K562 (cell line): ENCODE results near the gene SKAP2. TPM values are rescaled to one million over a fixed set of nuclear protein-coding genes. Genes with fewer than 3 reads are reported as not detected.

ENCODE experiments used
- ATAC-seq: fragments of 200-7000 bp; cut with Tn5 transposase; 3 replicates; pipeline ENCODE4 v1.9.1; 2020; ENCODE audit warnings: moderate library complexity
- BruUV-seq: library from RNA; stranded (reverse); fragments of 400-500 nt; replicated peaks from 2 replicates; lab custom pipeline; 2021; lab: Mats Ljungman, UMichigan
- CTCF ChIA-PET: fragments of 300-600 bp; formaldehyde crosslinking; extraction: SDS; loops from one replicate; lab custom pipeline; 2021; ENCODE audit warnings: low intra/inter-chr PET ratio; lab: Yijun Ruan, JAX
- POLR2A ChIA-PET: fragments of 300-600, 350-650 bp; sonication (Branson Sonifier 250); formaldehyde crosslinking; extraction: SDS; loops from one replicate; lab custom pipeline; 2021; ENCODE audit warnings: antibody characterized with exemption, inconsistent platforms; lab: Yijun Ruan, JAX
- DNase-seq, 4 experiments: peaks; one replicate each; pipeline versions ENCODE4 v3.0.0 to v3.0.0-alpha.2; 2011 to 2018; ENCODE audit warnings: low spot score in 3 of 4, mixed read lengths in 3 of 4; ENCODE audit errors: extremely low read depth in 1 of 4
- FAIRE-seq: peaks from 2 replicates; lab custom pipeline; 2011; peaks lifted over from hg19 to GRCh38; lab: Jason Lieb, UNC
- H2AFZ ChIP-seq: 2 replicates; pipeline ENCODE4 v1.6.0; 2011; ENCODE audit warnings: low read depth, low read length, control low read depth, inconsistent platforms
- H3K27ac ChIP-seq: fragments of 200-600 bp; 3 replicates; pipeline ENCODE4 v1.8.0; 2011; ENCODE audit warnings: low read depth, mild to moderate bottlenecking, control low read depth, inconsistent platforms, low read length, moderate library complexity, mixed read lengths; ENCODE audit errors: extremely low read depth
- H3K27me3 ChIP-seq, 2 experiments: fragments of 300-600 bp in 1 of 2; 2 replicates in 1 of 2; 3 replicates in 1 of 2; pipeline versions ENCODE4 v1.6.0 to v1.8.0; 2011; ENCODE audit warnings: inconsistent platforms in 2 of 2, low read length in 2 of 2, mild to moderate bottlenecking in 1 of 2, mixed read lengths in 1 of 2, moderate library complexity in 1 of 2; ENCODE audit not compliant: control insufficient read depth in 2 of 2, insufficient read depth in 2 of 2
- H3K36me3 ChIP-seq: fragments of 300-600 bp; 3 replicates; pipeline ENCODE4 v1.8.0; 2011; ENCODE audit warnings: mild to moderate bottlenecking, low read length, inconsistent platforms; ENCODE audit not compliant: control insufficient read depth, insufficient read depth
- H3K4me1 ChIP-seq, 2 experiments: fragments of 200-600 bp in 1 of 2; replicated peaks in 1 of 2; 2 replicates in 1 of 2; 3 replicates in 1 of 2; pipeline versions ENCODE4 v1.5.1 to v1.8.0; 2011; ENCODE audit warnings: inconsistent platforms in 2 of 2, low read length in 2 of 2, mild to moderate bottlenecking in 1 of 2, mixed read lengths in 1 of 2, moderate library complexity in 1 of 2; ENCODE audit not compliant: control insufficient read depth in 2 of 2, insufficient read depth in 2 of 2
- H3K4me2 ChIP-seq: 2 replicates; pipeline ENCODE4 v1.6.1; 2011; ENCODE audit warnings: low read length, control low read depth, inconsistent platforms, mixed read lengths; ENCODE audit not compliant: insufficient read depth
- H3K4me3 ChIP-seq: fragments of 200-600 bp; sonication (generic), shearing (Covaris generic); 2 replicates; pipeline ENCODE4 v1.5.1; 2016; ENCODE audit warnings: control low read depth, inconsistent platforms
- H3K79me2 ChIP-seq: fragments of 200-600 bp; 3 replicates; pipeline ENCODE4 v1.8.0; 2011; ENCODE audit warnings: low read length, inconsistent platforms; ENCODE audit not compliant: control insufficient read depth, insufficient read depth
- H3K9ac ChIP-seq, 2 experiments: 2 replicates each; pipeline versions ENCODE4 v1.6.0 to v1.6.1; 2011; ENCODE audit warnings: low read depth in 2 of 2, low read length in 2 of 2, control low read depth in 1 of 2, inconsistent platforms in 1 of 2, mild to moderate bottlenecking in 1 of 2, mixed read lengths in 1 of 2; ENCODE audit not compliant: insufficient read depth in 1 of 2
- H3K9me1 ChIP-seq: one replicate; pipeline ENCODE4 v1.6.0; 2011; ENCODE audit warnings: inconsistent platforms, mild to moderate bottlenecking, low read length, moderate library complexity; ENCODE audit not compliant: control insufficient read depth, insufficient read depth
- H3K9me3 ChIP-seq: replicated peaks from 2 replicates; pipeline ENCODE4 v1.5.1; 2011; ENCODE audit warnings: low read depth, low read length, inconsistent platforms; ENCODE audit not compliant: control insufficient read depth, insufficient read depth
- H4K20me1 ChIP-seq: replicated peaks from 2 replicates; pipeline ENCODE4 v1.6.1; 2011; ENCODE audit warnings: low read length, inconsistent platforms, mixed read lengths; ENCODE audit not compliant: control insufficient read depth, insufficient read depth
- DIDO1 ChIP-seq: fragments of 450-650 bp; IDR thresholded peaks from 2 replicates; pipeline ENCODE4 v1.6.1; 2016; ENCODE audit warnings: low read depth, missing biosample characterization, missing genetic modification characterization
- HLTF ChIP-seq: fragments of 450-650 bp; IDR thresholded peaks from 2 replicates; pipeline ENCODE4 v1.6.1; 2016
- HNRNPUL1 ChIP-seq: fragments of 200-400 bp; formaldehyde crosslinking; IDR thresholded peaks from 2 replicates; pipeline ENCODE4 v1.6.1; 2017; ENCODE audit warnings: low read length
- PPARD ChIP-seq: fragments of 250-450 bp; sonication (Bioruptor Pico); IDR thresholded peaks from 2 replicates; pipeline ENCODE4 v1.8.0; 2022; ENCODE audit warnings: inconsistent platforms, mild to moderate bottlenecking, moderate library complexity
- PTRF ChIP-seq: fragments of 450-650 bp; IDR thresholded peaks from 2 replicates; pipeline ENCODE4 v1.6.1; 2016; ENCODE audit warnings: mild to moderate bottlenecking, missing genetic modification characterization, missing compliant biosample characterization
- TCFL5 ChIP-seq: fragments of 250-450 bp; sonication (Bioruptor Pico); conservative IDR thresholded peaks from 2 replicates; pipeline ENCODE4 v1.6.1; 2021; ENCODE audit warnings: mild to moderate bottlenecking, moderate library complexity, matching md5 sums
- ZNF431 ChIP-seq: sonication (generic); formaldehyde crosslinking; IDR thresholded peaks from 2 replicates; pipeline ENCODE4 v1.8.0; 2022; ENCODE audit warnings: mild to moderate bottlenecking, missing genetic modification reagents
- WGBS: fragments of 100-300 bp; shearing (Covaris generic); methylation state at CpG from one replicate; pipeline ENCODE4 v1.1.6; 2016; ENCODE audit warnings: low coverage, mixed read lengths; ENCODE audit not compliant: insufficient coverage; ENCODE audit errors: missing lambda C conversion rate; 5-methylcytosine and 5-hydroxymethylcytosine counted together
- in situ Hi-C: fragments of 300-500 bp; cut with MboI; formaldehyde crosslinking; loops from 4 replicates; pipeline ENCODE4 v1.15.0; 2018; ENCODE audit warnings: inconsistent platforms, mixed read lengths
- intact Hi-C: fragments of 100-400 bp; cut with micrococcal nuclease; formaldehyde crosslinking; loops from 2 replicates; pipeline ENCODE4 v1.14.2; 2022
- polyA plus RNA-seq, 8 experiments: library from polyadenylated mRNA; depleted of rRNA in 4 of 8; stranded (reverse) in 5 of 8; unstranded in 3 of 8; fragments of >200 nt; fragmentation: Nextera tagmentation in 2 of 8; fragmentation: Illumina TruSeq in 1 of 8; extraction: Ambion mirVana in 2 of 8; extraction: Trizol in 1 of 8; gene quantifications; 2 replicates each; pipeline versions ENCODE4 v1.2.1 to v1.2.3, GENCODE V29; 2011 to 2014; ENCODE audit warnings: inconsistent platforms in 1 of 8, missing spikeins in 1 of 8
- total RNA-seq, 7 experiments: library from RNA; depleted of rRNA in 6 of 7; stranded (reverse); fragments of >200 nt in 6 of 7; fragmentation: Illumina TruSeq in 2 of 7; extraction: Trizol in 2 of 7; gene quantifications; 2 replicates each; pipeline versions ENCODE4 v1.2.1 to v1.2.3, GENCODE V29; 2011 to 2021; ENCODE audit warnings: low replicate concordance in 1 of 7
- TF ChIP-seq, protein P1 (sequence below): fragments of 450-650 bp; IDR thresholded peaks from 2 replicates; pipeline ENCODE4 v1.6.1; 2017; ENCODE audit warnings: antibody characterized with exemption

The SKAP2 gene
- total and polyA plus RNA-seq, 9 of the 15 experiments (the other 6 are each of a cell fraction or from before 2014, with no cell fraction given): 4.2 to 11.7 (median 8.3) TPM

DNA sequence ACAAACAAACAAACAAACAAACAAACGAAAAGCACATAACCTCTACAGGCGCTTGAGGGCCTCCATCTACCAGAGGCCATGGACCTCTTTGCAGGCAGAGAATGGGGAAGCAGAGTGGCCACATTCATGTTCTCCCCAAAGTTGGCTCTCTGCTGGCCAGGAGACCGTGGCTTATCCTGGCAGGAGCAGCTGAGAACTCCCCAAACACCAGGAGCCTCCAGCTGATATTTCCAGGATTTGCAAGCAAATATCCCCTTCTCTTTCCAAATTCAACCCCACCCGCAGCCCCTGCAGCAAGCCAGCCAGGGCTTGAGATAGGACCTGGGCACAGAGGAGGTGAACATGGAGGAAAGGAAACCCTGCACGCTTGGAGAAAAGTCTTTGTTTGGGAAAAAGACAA lies 240.0 kb downstream of the SKAP2 start:
- 4% methylated on average over 5 of the region's 5 CpGs for WGBS
- CTCF ChIA-PET: no interaction called here
- Histone ChIP-seq H3K4me3 (no peak overlapping the region), H3K4me1 (peaks cover 3 to 4% of the 10 kb centered on the region in 2 experiments; a peak in 4 of 5 replicates), H3K36me3 (no peaks in the 10 kb centered on the region), H3K79me2 (no peaks in the 10 kb centered on the region), H3K27me3 (peaks cover 43 to 75% of the 10 kb centered on the region in 2 experiments; a peak in 4 of 5 replicates), H3K9me1 (no peaks in the 10 kb centered on the region), H3K4me2 (no peak overlapping the region), H3K9me3 (no peaks in the 10 kb centered on the region), H3K27ac (no peak overlapping the region), H3K9ac (no peak overlapping the region), H4K20me1 (no peaks in the 10 kb centered on the region), H2AFZ (no peak overlapping the region)
- POLR2A ChIA-PET: no interaction called here
- ATAC-seq: no peak
- DNase-seq: no peak
- intact Hi-C loops: no loop called here
- in situ Hi-C loops: no loop called here
- no peak for FAIRE-seq
- BruUV-seq: no TSS peak
- TF ChIP-seq ZNF431 (CRISPR knock-in tag): no peak
- TF ChIP-seq, protein P1, sequence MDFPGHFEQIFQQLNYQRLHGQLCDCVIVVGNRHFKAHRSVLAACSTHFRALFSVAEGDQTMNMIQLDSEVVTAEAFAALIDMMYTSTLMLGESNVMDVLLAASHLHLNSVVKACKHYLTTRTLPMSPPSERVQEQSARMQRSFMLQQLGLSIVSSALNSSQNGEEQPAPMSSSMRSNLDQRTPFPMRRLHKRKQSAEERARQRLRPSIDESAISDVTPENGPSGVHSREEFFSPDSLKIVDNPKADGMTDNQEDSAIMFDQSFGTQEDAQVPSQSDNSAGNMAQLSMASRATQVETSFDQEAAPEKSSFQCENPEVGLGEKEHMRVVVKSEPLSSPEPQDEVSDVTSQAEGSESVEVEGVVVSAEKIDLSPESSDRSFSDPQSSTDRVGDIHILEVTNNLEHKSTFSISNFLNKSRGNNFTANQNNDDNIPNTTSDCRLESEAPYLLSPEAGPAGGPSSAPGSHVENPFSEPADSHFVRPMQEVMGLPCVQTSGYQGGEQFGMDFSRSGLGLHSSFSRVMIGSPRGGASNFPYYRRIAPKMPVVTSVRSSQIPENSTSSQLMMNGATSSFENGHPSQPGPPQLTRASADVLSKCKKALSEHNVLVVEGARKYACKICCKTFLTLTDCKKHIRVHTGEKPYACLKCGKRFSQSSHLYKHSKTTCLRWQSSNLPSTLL: no peak
- TF ChIP-seq DIDO1: no peak
- no peak for TF ChIP-seq TCFL5
- no peak for TF ChIP-seq PTRF (tag)
- TF ChIP-seq PPARD (CRISPR knock-in tag): no peak
- TF ChIP-seq HNRNPUL1: no peak
- TF ChIP-seq HLTF: no peak
